Measurements from ENCODE around the gene PLIN1.
"Not testable (repeated sequence)": the region's sequence is repeated elsewhere in the genome, so short reads cannot be mapped to it uniquely, and the experiment has no call there.

PLIN1 gene

DNA sequence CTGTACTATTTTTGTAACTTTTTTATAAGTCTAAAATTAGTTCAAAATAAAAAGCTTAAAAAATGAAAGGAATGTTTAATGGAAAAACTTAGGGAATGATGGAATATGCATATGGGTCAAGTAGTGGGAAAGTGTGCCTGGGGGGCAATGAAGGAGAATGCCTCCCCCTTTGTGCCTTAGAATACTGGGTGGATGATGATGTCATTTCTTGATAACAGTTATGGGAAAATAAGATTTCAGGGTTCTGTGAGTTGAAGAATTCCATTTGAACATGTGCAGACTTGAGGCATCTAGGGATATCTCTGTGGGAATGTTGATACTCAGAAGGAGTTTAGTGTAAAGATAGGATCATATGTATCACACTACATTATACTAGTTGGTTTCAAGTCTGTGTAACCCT lies 25.2 kb upstream of the PLIN1 start:
- no peak for DNase-seq (ENCODE audit: low spot score)
- TF ChIP-seq, protein P1, sequence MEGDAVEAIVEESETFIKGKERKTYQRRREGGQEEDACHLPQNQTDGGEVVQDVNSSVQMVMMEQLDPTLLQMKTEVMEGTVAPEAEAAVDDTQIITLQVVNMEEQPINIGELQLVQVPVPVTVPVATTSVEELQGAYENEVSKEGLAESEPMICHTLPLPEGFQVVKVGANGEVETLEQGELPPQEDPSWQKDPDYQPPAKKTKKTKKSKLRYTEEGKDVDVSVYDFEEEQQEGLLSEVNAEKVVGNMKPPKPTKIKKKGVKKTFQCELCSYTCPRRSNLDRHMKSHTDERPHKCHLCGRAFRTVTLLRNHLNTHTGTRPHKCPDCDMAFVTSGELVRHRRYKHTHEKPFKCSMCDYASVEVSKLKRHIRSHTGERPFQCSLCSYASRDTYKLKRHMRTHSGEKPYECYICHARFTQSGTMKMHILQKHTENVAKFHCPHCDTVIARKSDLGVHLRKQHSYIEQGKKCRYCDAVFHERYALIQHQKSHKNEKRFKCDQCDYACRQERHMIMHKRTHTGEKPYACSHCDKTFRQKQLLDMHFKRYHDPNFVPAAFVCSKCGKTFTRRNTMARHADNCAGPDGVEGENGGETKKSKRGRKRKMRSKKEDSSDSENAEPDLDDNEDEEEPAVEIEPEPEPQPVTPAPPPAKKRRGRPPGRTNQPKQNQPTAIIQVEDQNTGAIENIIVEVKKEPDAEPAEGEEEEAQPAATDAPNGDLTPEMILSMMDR (IDR thresholded peaks at IDR 0.05) = no peak
- no peak overlapping the region for H3K4me3 ChIP-seq
- H3K27ac ChIP-seq = peak overlapping the region in 1 of 2 donors; percentile 42

DNA sequence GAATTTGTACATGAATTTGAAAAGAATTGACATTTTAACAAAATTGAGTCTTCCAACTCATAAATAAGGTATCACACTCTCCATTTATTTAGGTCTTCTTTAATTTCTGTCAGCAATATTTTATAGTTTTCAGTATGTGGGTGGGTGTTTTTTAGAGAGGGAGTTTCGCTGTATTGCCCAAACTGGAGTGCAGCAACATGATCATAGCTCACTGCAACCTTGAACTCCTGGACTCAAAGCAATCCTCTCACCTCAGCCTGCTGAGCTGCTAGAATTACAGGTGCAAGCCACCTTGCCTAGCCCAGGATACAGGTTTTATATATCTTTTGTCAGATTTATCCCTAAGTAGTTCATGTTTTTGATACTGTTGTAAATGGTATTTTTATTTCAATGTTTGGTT lies 16.0 kb upstream of the PLIN1 start:
- no peak overlapping the region for H3K4me3 ChIP-seq
- H3K27ac ChIP-seq = no peak overlapping the region
- TF ChIP-seq, protein P1 (IDR thresholded peaks at IDR 0.05) = no peak
- no peak for DNase-seq (ENCODE audit: low spot score)

DNA sequence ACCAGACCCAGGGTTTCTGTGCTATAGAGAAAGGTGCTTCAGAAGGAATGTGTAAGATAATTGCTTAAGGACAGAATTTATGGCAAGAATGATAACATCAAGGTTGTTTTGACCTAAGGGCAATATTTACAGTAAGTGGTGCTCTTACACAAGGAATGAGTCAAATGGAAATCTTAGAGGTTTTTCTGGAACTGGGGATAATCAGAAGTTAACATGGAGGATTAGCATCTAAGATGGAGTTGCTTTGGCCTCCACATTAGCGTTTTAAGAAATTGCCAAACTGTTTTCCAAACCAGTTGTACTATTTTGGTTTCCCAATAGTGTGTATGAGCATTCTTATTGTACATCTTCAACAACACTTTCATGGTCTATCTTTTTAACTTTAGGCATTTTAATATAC lies 14.5 kb upstream of the PLIN1 start:
- DNase-seq (ENCODE audit: low spot score) = no peak
- H3K27ac ChIP-seq = no peak overlapping the region

GRCh38 chr15:89693091-89693490 lies 13.9 kb upstream of the PLIN1 start:
- Histone ChIP-seq H3K4me3 (no peak overlapping the region), H3K27ac (no peak overlapping the region)
- TF ChIP-seq, protein P1 (IDR thresholded peaks at IDR 0.05) = no peak
- DNase-seq (ENCODE audit: low spot score) = no peak

More for the DNA sequence above, 14.5 kb upstream of the PLIN1 start:
- TF ChIP-seq, protein P1 (IDR thresholded peaks at IDR 0.05) = no peak
- H3K4me3 ChIP-seq = no peak overlapping the region

- peak; percentile 84 for DNase-seq (ENCODE audit: low spot score)
These were observed 11.4 kb upstream of the PLIN1 start, which contains the start of the genes PEX11A and WDR93 for GRCh38 chr15:89690276-89691218. Gene PEX11A, minus strand, starts transcription at chr15:89690754. Its CDS starts 122 bp downstream, at chr15:89690632. Gene WDR93, plus strand, starts transcription at chr15:89690811. Its CDS starts 10,936 bp downstream, at chr15:89701747.

GRCh38 chr15:89689930-89690275 lies 10.7 kb upstream of the PLIN1 start:
- peak overlapping the region; percentile 84 for H3K4me3 ChIP-seq
- DNase-seq (ENCODE audit: low spot score) = not testable (repeated sequence)
- H3K27ac ChIP-seq = peak overlapping the region in 1 of 2 donors; percentile 10

More at GRCh38 chr15:89690276-89691218, 11.4 kb upstream of the PLIN1 start, which contains the start of the genes PEX11A and WDR93:
- TF ChIP-seq, protein P1 (IDR thresholded peaks at IDR 0.05) = no peak
- peak within 1 kb of the TSS; percentile 84 for H3K4me3 ChIP-seq
- H3K27ac ChIP-seq = peak within 1 kb of the TSS; percentile 10 to 59

- no peak for DNase-seq (ENCODE audit: low spot score)
- TF ChIP-seq, protein P1 (IDR thresholded peaks at IDR 0.05) = no peak
- Histone ChIP-seq H3K27ac (no peak overlapping the region), H3K4me3 (no peak overlapping the region)
These were observed 7.4 kb upstream of the PLIN1 start for GRCh38 chr15:89686522-89686921.
